Parathyroid adenoma (tissue), 2 donors: ENCODE measurements around the gene AGBL1.

ENCODE experiments used
- H2AFZ ChIP-seq: fragments of 300-600 bp; sonication (generic); one replicate; pipeline ENCODE4 v1.7.0; 2017; ENCODE audit warnings: antibody characterized with exemption, mild to moderate bottlenecking
- H3K27ac ChIP-seq: fragments of 300-600 bp; sonication (generic); one replicate; pipeline ENCODE4 v1.7.0; 2017
- H3K27me3 ChIP-seq: fragments of 300-600 bp; sonication (generic); one replicate; pipeline ENCODE4 v1.7.0; 2017; ENCODE audit warnings: low read length; ENCODE audit not compliant: control insufficient read depth, insufficient read depth
- H3K36me3 ChIP-seq: fragments of 300-600 bp; sonication (generic); one replicate; pipeline ENCODE4 v1.7.0; 2017; ENCODE audit warnings: low read length; ENCODE audit not compliant: control insufficient read depth, insufficient read depth
- H3K4me1 ChIP-seq: fragments of 300-600 bp; sonication (generic); one replicate; pipeline ENCODE4 v1.7.0; 2017; ENCODE audit warnings: control low read depth
- H3K4me2 ChIP-seq: fragments of 300-600 bp; sonication (generic); one replicate; pipeline ENCODE4 v1.7.0; 2017; ENCODE audit warnings: low read length
- H3K4me3 ChIP-seq: fragments of 300-600 bp; sonication (generic); one replicate; pipeline ENCODE4 v1.7.0; 2017; ENCODE audit warnings: low read depth, low read length
- H3K79me2 ChIP-seq: fragments of 300-600 bp; sonication (generic); one replicate; pipeline ENCODE4 v1.7.0; 2017; ENCODE audit warnings: control low read depth
- H3K9ac ChIP-seq: fragments of 300-600 bp; sonication (generic); one replicate; pipeline ENCODE4 v1.7.0; 2017; ENCODE audit warnings: mild to moderate bottlenecking
- H3K9me3 ChIP-seq: fragments of 300-600 bp; sonication (generic); one replicate; pipeline ENCODE4 v1.7.0; 2017; ENCODE audit warnings: low read length; ENCODE audit not compliant: control insufficient read depth
- TF ChIP-seq, protein P1 (sequence below): fragments of 300-600 bp; sonication (generic); IDR thresholded peaks from one replicate; pipeline ENCODE4 v1.7.0; 2017; ENCODE audit warnings: antibody characterized with exemption, mild to moderate bottlenecking
- donor health status: primary hyperparathyroidism.

Gene AGBL1

DNA sequence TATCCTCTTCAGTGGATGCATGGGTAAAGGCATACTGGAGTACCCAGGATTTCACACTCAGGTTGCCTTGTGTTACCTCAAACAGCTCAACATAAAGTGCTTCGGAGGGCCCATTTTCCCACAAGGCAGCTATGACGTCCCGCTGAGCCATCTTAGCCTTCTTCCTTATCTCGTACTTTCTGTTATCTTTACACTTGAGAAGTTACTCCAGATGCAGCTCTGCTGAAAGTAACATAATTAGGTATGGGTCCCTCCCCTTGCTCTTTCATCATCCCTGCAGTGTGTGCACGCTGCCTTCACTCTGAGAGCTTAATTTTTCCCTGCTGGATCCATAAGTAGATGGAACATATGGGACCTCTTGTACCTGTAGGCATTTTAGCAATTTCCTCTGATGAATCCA lies 410.3 kb downstream of the AGBL1 start:
- H3K27me3 ChIP-seq: no peaks in the 10 kb centered on the region
- no peak overlapping the region for H3K9ac ChIP-seq
- H3K36me3 ChIP-seq: no peaks in the 10 kb centered on the region
- TF ChIP-seq, protein P1, sequence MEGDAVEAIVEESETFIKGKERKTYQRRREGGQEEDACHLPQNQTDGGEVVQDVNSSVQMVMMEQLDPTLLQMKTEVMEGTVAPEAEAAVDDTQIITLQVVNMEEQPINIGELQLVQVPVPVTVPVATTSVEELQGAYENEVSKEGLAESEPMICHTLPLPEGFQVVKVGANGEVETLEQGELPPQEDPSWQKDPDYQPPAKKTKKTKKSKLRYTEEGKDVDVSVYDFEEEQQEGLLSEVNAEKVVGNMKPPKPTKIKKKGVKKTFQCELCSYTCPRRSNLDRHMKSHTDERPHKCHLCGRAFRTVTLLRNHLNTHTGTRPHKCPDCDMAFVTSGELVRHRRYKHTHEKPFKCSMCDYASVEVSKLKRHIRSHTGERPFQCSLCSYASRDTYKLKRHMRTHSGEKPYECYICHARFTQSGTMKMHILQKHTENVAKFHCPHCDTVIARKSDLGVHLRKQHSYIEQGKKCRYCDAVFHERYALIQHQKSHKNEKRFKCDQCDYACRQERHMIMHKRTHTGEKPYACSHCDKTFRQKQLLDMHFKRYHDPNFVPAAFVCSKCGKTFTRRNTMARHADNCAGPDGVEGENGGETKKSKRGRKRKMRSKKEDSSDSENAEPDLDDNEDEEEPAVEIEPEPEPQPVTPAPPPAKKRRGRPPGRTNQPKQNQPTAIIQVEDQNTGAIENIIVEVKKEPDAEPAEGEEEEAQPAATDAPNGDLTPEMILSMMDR: no peak
- no peak overlapping the region for H3K4me2 ChIP-seq
- H2AFZ ChIP-seq: no peak overlapping the region
- H3K79me2 ChIP-seq: no peaks in the 10 kb centered on the region
- H3K4me1 ChIP-seq: no peaks in the 10 kb centered on the region
- no peaks in the 10 kb centered on the region for H3K9me3 ChIP-seq
- H3K27ac ChIP-seq: no peak overlapping the region
- no peak overlapping the region for H3K4me3 ChIP-seq

DNA sequence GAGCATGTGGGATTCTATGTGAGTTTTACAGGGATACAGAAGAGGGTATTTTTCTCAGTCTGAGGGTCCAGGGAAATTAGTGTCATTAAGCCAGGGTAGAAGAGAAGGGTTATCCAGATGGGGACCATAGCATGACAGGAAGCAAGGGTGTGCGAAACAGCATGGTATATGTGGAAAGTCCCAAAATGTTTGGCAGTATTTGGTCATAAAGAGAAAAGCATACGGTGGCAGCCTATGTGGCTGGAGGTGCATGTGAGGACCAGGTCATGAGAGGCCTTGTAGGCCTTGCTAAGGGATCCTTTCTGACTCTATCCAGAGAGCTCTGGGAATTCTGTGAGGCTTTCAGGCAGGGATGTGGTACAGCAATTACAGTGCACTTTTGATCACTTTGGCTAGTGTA lies 411.4 kb downstream of the AGBL1 start:
- Histone ChIP-seq H3K79me2 (no peaks in the 10 kb centered on the region), H2AFZ (no peak overlapping the region), H3K9me3 (no peaks in the 10 kb centered on the region), H3K9ac (no peak overlapping the region), H3K4me3 (no peak overlapping the region), H3K27me3 (no peaks in the 10 kb centered on the region), H3K36me3 (no peaks in the 10 kb centered on the region), H3K4me1 (no peaks in the 10 kb centered on the region), H3K4me2 (no peak overlapping the region), H3K27ac (no peak overlapping the region)
- TF ChIP-seq, protein P1: no peak

DNA sequence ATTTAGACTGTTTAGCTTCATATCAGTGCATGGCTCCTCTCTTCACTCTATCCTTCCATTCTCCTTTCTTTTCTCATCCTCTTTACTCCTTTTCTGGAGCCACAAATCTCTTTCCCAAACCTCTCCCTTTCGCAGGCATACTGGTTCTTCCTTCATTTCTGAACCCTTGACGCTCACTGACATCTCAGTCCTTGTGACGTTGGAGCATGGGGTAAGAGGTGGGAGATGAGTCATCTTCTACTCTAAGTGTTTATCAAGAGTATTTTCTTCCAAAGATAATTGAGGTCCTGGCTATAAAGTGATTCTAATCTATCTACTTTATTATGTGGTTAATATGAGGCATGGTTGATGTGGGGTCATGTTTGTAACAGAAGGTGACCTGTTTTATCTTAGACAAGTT lies 414.2 kb downstream of the AGBL1 start:
- Histone ChIP-seq H2AFZ (no peak overlapping the region), H3K9ac (no peak overlapping the region), H3K27ac (no peak overlapping the region), H3K79me2 (no peaks in the 10 kb centered on the region), H3K36me3 (no peaks in the 10 kb centered on the region), H3K4me1 (no peaks in the 10 kb centered on the region), H3K9me3 (no peaks in the 10 kb centered on the region), H3K27me3 (no peaks in the 10 kb centered on the region), H3K4me3 (no peak overlapping the region), H3K4me2 (no peak overlapping the region)
- TF ChIP-seq, protein P1: no peak

DNA sequence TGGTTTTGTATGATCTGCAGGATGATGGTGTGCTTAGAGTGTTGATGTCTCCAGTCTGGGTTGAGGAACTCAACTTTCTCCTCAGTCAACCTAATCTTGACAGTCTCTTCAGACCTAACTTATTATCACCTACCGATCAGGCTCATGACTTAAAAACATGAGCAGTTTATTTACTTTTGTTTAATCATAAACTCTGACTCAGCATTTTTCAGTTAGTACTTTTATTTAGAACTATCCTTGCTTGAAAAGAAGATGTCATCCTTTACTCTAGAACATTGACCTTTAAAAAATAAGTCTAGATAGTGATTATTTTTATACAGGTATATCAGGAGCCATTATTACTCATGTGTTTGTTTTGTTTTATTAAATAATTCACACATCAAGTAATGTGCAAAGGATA lies 414.8 kb downstream of the AGBL1 start:
- no peak overlapping the region for H2AFZ ChIP-seq
- H3K4me3 ChIP-seq: no peak overlapping the region
- no peak overlapping the region for H3K9ac ChIP-seq
- TF ChIP-seq, protein P1: no peak
- no peaks in the 10 kb centered on the region for H3K4me1 ChIP-seq
- H3K9me3 ChIP-seq: no peaks in the 10 kb centered on the region
- no peaks in the 10 kb centered on the region for H3K79me2 ChIP-seq
- H3K36me3 ChIP-seq: no peaks in the 10 kb centered on the region
- no peak overlapping the region for H3K27ac ChIP-seq
- H3K27me3 ChIP-seq: no peaks in the 10 kb centered on the region
- no peak overlapping the region for H3K4me2 ChIP-seq

DNA sequence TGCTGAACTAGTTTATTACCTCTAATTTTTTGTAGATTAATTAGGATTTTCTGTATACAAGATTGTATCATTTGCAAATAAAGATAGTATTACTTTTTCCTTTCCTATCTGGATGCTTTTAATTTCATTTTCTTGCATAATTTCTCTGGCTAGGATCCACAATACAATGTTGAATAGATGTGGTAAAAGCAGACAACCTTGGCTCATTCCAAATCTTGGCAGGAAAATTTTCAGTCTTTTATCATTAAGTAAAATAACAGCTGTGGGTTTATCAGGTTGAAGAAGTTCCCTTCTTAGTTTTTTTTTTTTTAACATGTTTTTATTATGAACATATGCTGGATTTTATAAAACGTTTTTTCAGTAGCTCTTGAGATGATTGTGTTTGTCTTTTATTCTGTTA lies 422.6 kb downstream of the AGBL1 start:
- Histone ChIP-seq H3K4me2 (no peak overlapping the region), H3K36me3 (no peaks in the 10 kb centered on the region), H3K9ac (no peak overlapping the region), H3K4me1 (no peaks in the 10 kb centered on the region), H2AFZ (no peak overlapping the region), H3K79me2 (no peaks in the 10 kb centered on the region), H3K9me3 (no peaks in the 10 kb centered on the region), H3K4me3 (no peak overlapping the region), H3K27me3 (no peaks in the 10 kb centered on the region), H3K27ac (no peak overlapping the region)
- TF ChIP-seq, protein P1: no peak
